D721Med (cell line): ENCODE measurements around the gene MCM8.

ENCODE experiments used
- DNase-seq: peaks from one replicate; pipeline ENCODE4 v3.0.0; 2011; ENCODE audit warnings: low spot score; ENCODE audit not compliant: insufficient read length
- FAIRE-seq: peaks from 2 replicates; lab custom pipeline; 2011; peaks lifted over from hg19 to GRCh38; lab: Jason Lieb, UNC
- CTCF ChIP-seq: IDR thresholded peaks from 2 replicates; pipeline ENCODE4 v1.5.1; 2012; ENCODE audit warnings: mild to moderate bottlenecking, control low read depth; ENCODE audit not compliant: insufficient read depth; ENCODE audit errors: missing control alignments

MCM8 gene

GRCh38 chr20:5977975-5978374, 27.5 kb downstream of the MCM8 start:
- DNase-seq (no peak), FAIRE-seq (no peak)
- no peak for TF ChIP-seq CTCF

GRCh38 chr20:5979801-5980200, 29.3 kb downstream of the MCM8 start:
- DNase-seq (no peak), FAIRE-seq (no peak)
- TF ChIP-seq CTCF = no peak

- FAIRE-seq (no peak), DNase-seq (no peak)
- no peak for TF ChIP-seq CTCF
Measured at GRCh38 chr20:5980720-5981538, 30.5 kb downstream of the MCM8 start.

- no peak for DNase-seq
- FAIRE-seq = no peak
- no peak for TF ChIP-seq CTCF
Measured at GRCh38 chr20:5987383-5987782, 36.9 kb downstream of the MCM8 start.

GRCh38 chr20:5989539-5989938, 39.1 kb downstream of the MCM8 start:
- FAIRE-seq (no peak), DNase-seq (no peak)
- TF ChIP-seq CTCF = no peak

- TF ChIP-seq CTCF = no peak
- DNase-seq (no peak), FAIRE-seq (no peak)
Measured at GRCh38 chr20:5990946-5991345, 40.5 kb downstream of the MCM8 start.

- FAIRE-seq (no peak), DNase-seq (no peak)
- no peak for TF ChIP-seq CTCF
Measured at GRCh38 chr20:5991623-5992441, 41.4 kb downstream of the MCM8 start.
